Tibial nerve (tissue), 4 donors: ENCODE measurements around the gene MAML2.

ENCODE experiments used
- EP300 ChIP-seq, 2 donors: sonication (generic); formaldehyde crosslinking; IDR thresholded peaks; one replicate each; pipeline ENCODE4 v1.6.1; 2017; ENCODE audit warnings: antibody characterized with exemption in 2 of 2, mild to moderate bottlenecking in 1 of 2
- POLR2A ChIP-seq, 2 donors: fragments of 450-650 bp; IDR thresholded peaks; one replicate each; pipeline ENCODE4 v1.6.1; 2017; ENCODE audit warnings: antibody characterized with exemption in 2 of 2, mild to moderate bottlenecking in 2 of 2, moderate library complexity in 2 of 2
- TF ChIP-seq, protein P1 (sequence below), 5 experiments: fragments of 200-600 bp in 3 of 5; fragments of 450-650 bp in 2 of 5; sonication (generic) in 3 of 5; IDR thresholded peaks; one replicate each; pipeline ENCODE4 v1.5.1; 2016 to 2019; ENCODE audit warnings: antibody characterized with exemption in 5 of 5, mild to moderate bottlenecking in 3 of 5, moderate library complexity in 2 of 5

DNA sequence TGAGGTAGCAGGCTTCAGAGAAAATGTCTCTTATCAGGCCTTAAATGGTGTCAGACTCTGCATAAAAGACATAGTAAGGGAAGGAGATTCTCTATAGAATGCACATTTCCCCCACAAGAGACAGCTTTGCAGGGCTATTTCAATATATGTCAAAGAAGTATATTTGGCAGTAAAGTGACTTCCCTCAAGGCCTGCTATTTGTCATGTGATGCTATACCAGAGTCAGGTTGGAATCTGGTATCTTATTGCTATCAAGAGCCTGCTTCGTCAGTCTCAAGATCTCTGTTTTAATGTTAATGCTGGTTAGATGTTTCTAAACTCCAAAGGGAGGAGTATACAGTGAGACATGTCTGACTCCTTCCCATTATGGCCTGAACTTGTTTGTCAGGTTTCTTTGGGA lies 378.7 kb downstream of the MAML2 start:
- no peak for TF ChIP-seq POLR2A (IDR thresholded peaks at IDR 0.05)
- TF ChIP-seq, protein P1, sequence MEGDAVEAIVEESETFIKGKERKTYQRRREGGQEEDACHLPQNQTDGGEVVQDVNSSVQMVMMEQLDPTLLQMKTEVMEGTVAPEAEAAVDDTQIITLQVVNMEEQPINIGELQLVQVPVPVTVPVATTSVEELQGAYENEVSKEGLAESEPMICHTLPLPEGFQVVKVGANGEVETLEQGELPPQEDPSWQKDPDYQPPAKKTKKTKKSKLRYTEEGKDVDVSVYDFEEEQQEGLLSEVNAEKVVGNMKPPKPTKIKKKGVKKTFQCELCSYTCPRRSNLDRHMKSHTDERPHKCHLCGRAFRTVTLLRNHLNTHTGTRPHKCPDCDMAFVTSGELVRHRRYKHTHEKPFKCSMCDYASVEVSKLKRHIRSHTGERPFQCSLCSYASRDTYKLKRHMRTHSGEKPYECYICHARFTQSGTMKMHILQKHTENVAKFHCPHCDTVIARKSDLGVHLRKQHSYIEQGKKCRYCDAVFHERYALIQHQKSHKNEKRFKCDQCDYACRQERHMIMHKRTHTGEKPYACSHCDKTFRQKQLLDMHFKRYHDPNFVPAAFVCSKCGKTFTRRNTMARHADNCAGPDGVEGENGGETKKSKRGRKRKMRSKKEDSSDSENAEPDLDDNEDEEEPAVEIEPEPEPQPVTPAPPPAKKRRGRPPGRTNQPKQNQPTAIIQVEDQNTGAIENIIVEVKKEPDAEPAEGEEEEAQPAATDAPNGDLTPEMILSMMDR (IDR thresholded peaks at IDR 0.05), result no peak
- TF ChIP-seq EP300 (IDR thresholded peaks at IDR 0.05), result no peak
